ENCODE results near the gene PLIN5.

PLIN5 gene

DNA sequence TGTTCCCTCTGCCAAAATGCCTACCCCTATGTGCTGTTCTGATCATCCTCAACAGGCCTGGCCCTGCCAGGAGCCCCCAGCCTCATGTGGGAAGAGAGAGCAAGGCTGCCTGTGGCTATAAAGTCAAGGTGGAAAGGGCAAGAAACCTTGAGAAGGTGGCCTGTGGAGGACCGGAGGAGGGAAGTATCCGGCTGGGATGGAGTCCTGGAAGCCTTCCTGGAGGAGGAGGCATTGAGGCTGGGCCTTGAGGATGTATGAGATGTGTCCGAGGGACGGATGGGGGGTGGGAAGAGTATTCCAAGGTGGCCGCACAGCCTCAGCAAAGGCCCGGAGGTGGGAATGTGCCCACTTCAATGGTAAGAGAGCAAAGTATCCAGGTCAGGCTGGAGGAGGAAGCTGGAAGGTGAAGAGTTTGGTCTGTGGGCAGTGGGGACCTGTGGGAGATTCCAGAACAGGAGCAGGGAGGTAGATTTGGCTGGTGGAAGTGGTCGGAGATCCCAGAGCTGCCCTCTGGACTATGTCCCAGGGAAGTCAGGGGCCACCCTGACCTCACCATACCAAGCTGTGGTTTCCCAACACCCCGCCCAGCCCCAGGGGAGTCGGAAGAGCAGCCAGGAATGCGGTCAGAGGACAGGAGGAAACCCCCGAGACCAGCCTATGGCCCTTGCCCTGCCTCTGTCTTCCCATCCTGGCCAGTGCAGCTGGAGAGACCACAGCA, 13.7 kb downstream of the PLIN5 start:
- no peak for ATAC-seq

GRCh38 chr19:4519521-4520277, 15.3 kb downstream of the PLIN5 start:
- ATAC-seq, result no peak

DNA sequence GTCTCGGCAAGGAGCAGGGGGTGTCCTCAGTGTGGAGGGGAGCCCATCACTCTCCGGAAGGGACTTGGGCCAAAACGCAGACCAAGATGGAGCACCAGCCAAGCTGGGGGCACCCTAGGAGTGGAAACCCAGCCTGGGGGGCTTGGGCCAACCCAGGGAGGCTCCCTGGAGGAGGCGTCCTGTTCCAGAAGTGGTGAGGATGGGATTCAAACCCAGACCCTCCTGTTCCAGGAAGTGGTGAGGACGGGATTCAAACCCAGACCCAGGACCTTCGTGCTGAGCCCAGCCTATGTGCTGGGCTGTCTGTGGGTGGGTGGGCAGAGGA, 15.9 kb downstream of the PLIN5 start:
- ATAC-seq, result no peak

- no peak for ATAC-seq
Measured at GRCh38 chr19:4518345-4519171, 16.5 kb downstream of the PLIN5 start, which contains the start of gene PLIN4. TSS of gene PLIN4 (minus strand) at chr19:4518486. CDS start at chr19:4518272, 214 bp downstream.

- no peak for ATAC-seq
Measured at GRCh38 chr19:4517451-4518057, 17.5 kb downstream of the PLIN5 start.

- no peak for ATAC-seq
Measured at GRCh38 chr19:4516939-4517300, 18.1 kb downstream of the PLIN5 start.

GRCh38 chr19:4516199-4516938, 18.7 kb downstream of the PLIN5 start:
- no peak for ATAC-seq

GRCh38 chr19:4515732-4516131, 19.3 kb downstream of the PLIN5 start:
- no peak for ATAC-seq

GRCh38 chr19:4513248-4513647, 21.8 kb downstream of the PLIN5 start:
- no peak for ATAC-seq

- no peak for ATAC-seq
Measured at GRCh38 chr19:4512070-4512469, 23.0 kb downstream of the PLIN5 start.

DNA sequence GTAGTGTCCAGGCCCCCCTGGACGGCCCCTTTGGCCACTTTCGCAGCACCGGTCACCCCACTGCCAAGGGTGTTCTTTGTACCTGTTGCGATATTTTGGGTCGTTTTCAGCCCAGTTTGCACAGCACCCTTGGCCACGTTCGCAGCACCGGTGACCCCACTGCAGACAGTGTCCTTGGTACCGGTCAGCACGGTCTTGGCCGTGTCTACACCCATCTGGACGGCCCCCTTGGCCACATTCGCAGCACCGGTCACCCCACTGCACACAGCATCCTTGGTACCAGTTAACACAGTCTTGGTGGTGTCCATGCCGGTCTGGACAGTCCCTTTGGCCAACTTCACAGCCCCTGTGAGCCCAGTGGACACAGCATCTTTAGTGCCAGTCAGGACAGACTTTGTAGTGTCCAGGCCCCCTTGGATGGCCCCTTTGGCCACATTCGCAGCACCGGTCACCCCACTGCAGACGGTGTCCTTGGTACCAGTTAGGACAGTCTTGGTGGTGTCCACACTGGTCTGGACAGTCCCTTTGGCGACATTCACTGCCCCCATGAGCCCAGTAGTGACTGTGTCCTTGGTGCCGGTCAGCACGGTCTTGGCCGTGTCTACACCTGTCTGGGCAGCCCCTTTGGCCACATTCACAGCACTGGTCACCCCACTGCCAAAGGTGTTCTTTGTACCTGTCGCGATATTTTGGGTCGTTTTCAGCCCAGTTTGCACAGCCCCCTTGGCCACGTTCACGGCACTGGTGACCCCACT, 23.5 kb downstream of the PLIN5 start:
- ATAC-seq, result no peak

GRCh38 chr19:4510435-4511255, 24.4 kb downstream of the PLIN5 start:
- no peak for ATAC-seq

- no peak for ATAC-seq
Measured at GRCh38 chr19:4508698-4509097, 26.3 kb downstream of the PLIN5 start.

DNA sequence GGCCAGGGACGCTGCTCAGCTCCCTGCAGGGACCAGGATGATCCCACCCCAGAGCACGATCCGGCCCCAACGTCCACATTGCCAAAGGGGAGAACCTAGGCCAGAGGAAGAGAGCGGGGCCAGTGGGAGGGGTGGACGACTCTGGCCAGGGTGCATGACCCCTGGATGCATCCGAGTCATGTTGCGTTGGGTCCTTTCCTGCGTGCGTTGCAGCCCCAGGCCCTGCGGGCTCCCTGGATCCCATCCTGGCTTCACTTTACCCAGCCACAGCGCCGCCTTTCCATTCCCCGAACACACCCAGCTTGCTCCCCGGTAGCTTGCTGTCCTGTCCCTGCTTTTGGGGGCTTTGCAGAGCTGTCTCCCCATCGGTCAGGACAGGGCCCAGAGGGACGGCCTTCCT, 27.2 kb downstream of the PLIN5 start:
- ATAC-seq, result no peak

- ATAC-seq, result no peak
Measured at GRCh38 chr19:4507150-4507452, 27.9 kb downstream of the PLIN5 start.

DNA sequence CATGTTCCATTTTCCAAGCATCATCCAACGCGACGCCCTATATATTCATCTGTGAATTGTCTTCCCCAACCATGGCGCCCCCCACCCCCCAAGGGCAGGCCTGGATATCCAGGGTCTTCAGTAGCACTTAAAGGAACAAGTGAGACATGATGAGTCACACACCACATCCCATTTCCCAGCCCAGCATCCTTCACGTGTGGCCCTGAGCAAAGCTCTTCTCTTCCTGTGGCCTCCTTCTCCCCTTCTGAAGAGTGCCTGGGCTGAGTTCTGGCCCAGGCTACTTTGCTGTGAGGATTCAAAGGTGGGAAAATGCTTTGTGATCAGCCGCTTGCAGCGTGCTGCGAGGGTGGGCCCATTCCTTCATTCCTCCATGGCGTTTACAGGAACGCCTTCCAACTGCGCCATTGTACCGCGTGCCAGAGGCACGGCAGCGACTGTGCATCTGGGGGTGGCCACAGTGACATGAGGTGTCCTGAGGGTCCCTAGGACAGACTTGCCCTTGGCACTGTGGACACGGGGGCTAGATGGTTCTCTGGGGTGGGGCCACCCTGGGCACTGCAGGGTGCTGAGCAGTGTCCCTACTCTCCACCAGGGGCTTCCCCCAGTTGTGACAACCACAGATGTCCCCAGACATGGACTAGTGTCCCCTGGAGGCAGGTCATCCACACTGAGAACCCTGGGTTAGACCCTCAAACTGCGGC, 28.4 kb downstream of the PLIN5 start:
- no peak for ATAC-seq

GRCh38 chr19:4505570-4506448, 29.2 kb downstream of the PLIN5 start:
- ATAC-seq, result no peak

GRCh38 chr19:4504891-4505569, 30.0 kb downstream of the PLIN5 start:
- ATAC-seq, result no peak

DNA sequence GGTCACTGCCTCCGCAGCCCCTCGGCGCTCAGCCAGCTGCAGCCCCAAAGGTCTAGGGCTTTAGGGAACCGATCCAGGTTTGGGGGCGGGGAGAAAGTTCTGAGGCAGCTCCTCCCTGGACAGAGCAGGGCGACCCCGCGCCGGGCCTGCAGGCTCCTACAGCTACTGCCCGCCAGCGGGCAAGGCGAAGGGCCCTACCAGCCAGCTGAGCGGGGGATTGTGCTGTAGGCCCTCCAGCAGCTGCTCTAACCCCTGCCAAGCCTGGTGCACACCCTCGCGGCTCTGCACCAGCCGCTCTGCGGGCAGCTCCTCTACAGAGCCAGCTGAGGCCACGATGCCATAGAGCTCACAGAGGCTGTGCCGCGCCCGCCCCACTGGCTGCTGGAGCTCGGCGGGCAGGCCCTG, 30.7 kb downstream of the PLIN5 start:
- ATAC-seq, result no peak

All from activated CD4-positive, CD25-positive, alpha-beta regulatory T cell treated with anti-CD3 and anti-CD28 coated beads, Interleukin-2, amount 50 U/mL, for 24 hours (primary cell).